IMR-90 (cell line): ENCODE data around the gene NAXE. TPM values are rescaled to one million over a fixed set of nuclear protein-coding genes. Genes with fewer than 3 reads are reported as not detected.

ENCODE experiments used
- ATAC-seq: fragments of 200-7000 bp; cut with Tn5 transposase; 2 replicates; pipeline ENCODE4 v1.9.1; 2020; ENCODE audit warnings: low read depth, mild to moderate bottlenecking, moderate library complexity
- BruUV-seq: library from RNA; stranded (reverse); fragments of 400-500 nt; replicated peaks from 2 replicates; lab custom pipeline; 2021; lab: Mats Ljungman, UMichigan
- CTCF ChIA-PET: fragments of 300-600 bp; formaldehyde crosslinking; extraction: SDS; loops from one replicate; lab custom pipeline; 2021; ENCODE audit warnings: antibody characterized with exemption; lab: Yijun Ruan, JAX
- POLR2A ChIA-PET: fragments of 300-600 bp; sonication (Branson Sonifier 250); formaldehyde crosslinking; loops from one replicate; lab custom pipeline; 2022; ENCODE audit warnings: antibody characterized with exemption; ENCODE audit not compliant: unreplicated experiment; lab: Charles Lee
- DNase-seq: peaks from one replicate; pipeline ENCODE4 v3.0.0; 2013
- H2AFZ ChIP-seq: replicated peaks from 2 replicates; pipeline ENCODE3; 2013; ENCODE audit warnings: low read length, mild to moderate bottlenecking; ENCODE audit not compliant: poor library complexity
- H2AK5ac ChIP-seq: 2 replicates; pipeline ENCODE4 v1.6.1; 2013; ENCODE audit warnings: low read depth, low read length, inconsistent platforms
- H2AK9ac ChIP-seq: replicated peaks from 2 replicates; pipeline ENCODE3; 2013; ENCODE audit warnings: mild to moderate bottlenecking, low read depth, low read length, moderate library complexity; ENCODE audit not compliant: poor library complexity
- H2BK120ac ChIP-seq: 2 replicates; pipeline ENCODE4 v1.6.1; 2013; ENCODE audit warnings: low read depth, low read length, inconsistent platforms
- H2BK15ac ChIP-seq: 3 replicates; pipeline ENCODE4 v1.6.1; 2013; ENCODE audit warnings: low read depth, low read length, inconsistent platforms
- H2BK20ac ChIP-seq: 2 replicates; pipeline ENCODE4 v1.6.1; 2013; ENCODE audit warnings: low read depth, mild to moderate bottlenecking, inconsistent platforms, low read length, moderate library complexity
- H2BK5ac ChIP-seq: 2 replicates; pipeline ENCODE4 v1.6.1; 2013; ENCODE audit warnings: mild to moderate bottlenecking, low read depth, low read length, inconsistent platforms; ENCODE audit not compliant: poor library complexity, severe bottlenecking
- H3K14ac ChIP-seq: replicated peaks from 2 replicates; pipeline ENCODE4 v1.6.1; 2013; ENCODE audit warnings: low read depth, low read length, inconsistent platforms
- H3K18ac ChIP-seq: 2 replicates; pipeline ENCODE4 v1.6.1; 2013; ENCODE audit warnings: low read depth, low read length, control low read depth
- H3K23ac ChIP-seq: 2 replicates; pipeline ENCODE4 v1.6.1; 2013; ENCODE audit warnings: low read depth, low read length, inconsistent platforms
- H3K27ac ChIP-seq: 2 replicates; pipeline ENCODE4 v1.5.1; 2013; ENCODE audit warnings: mild to moderate bottlenecking, control low read depth, low read length; ENCODE audit not compliant: insufficient read depth
- H3K27me3 ChIP-seq: 2 replicates; pipeline ENCODE4 v1.6.1; 2013; ENCODE audit warnings: low read length; ENCODE audit not compliant: control insufficient read depth, insufficient read depth
- H3K36me3 ChIP-seq: 2 replicates; pipeline ENCODE4 v1.6.1; 2013; ENCODE audit warnings: low read length, mixed read lengths; ENCODE audit not compliant: control insufficient read depth, insufficient read depth
- H3K4ac ChIP-seq: 2 replicates; pipeline ENCODE4 v1.6.1; 2013; ENCODE audit warnings: low read depth, low read length, inconsistent platforms
- H3K4me1 ChIP-seq: 2 replicates; pipeline ENCODE4 v1.6.1; 2013; ENCODE audit warnings: low read length, mixed read lengths; ENCODE audit not compliant: control insufficient read depth, insufficient read depth
- H3K4me2 ChIP-seq: 2 replicates; pipeline ENCODE4 v1.6.1; 2013; ENCODE audit warnings: low read depth, mild to moderate bottlenecking, control low read depth, low read length, moderate library complexity
- H3K4me3 ChIP-seq: 2 replicates; pipeline ENCODE4 v1.5.1; 2013; ENCODE audit warnings: low read depth, mild to moderate bottlenecking, control low read depth, low read length, moderate library complexity; ENCODE audit not compliant: insufficient read depth
- H3K56ac ChIP-seq: 2 replicates; pipeline ENCODE4 v1.6.1; 2013; ENCODE audit warnings: low read length, inconsistent platforms; ENCODE audit not compliant: insufficient read depth; ENCODE audit errors: extremely low read depth
- H3K79me1 ChIP-seq, 2 experiments: 2 replicates each; pipeline ENCODE4 v1.6.1; 2013; ENCODE audit warnings: low read length in 2 of 2, inconsistent platforms in 1 of 2, low read depth in 1 of 2
- H3K9ac ChIP-seq: 2 replicates; pipeline ENCODE4 v1.6.1; 2013; ENCODE audit warnings: low read depth, low read length, control low read depth
- H3K9me1 ChIP-seq: 2 replicates; pipeline ENCODE4 v1.6.1; 2013; ENCODE audit warnings: low read length, inconsistent platforms; ENCODE audit not compliant: insufficient read depth
- H3K9me3 ChIP-seq: 2 replicates; pipeline ENCODE4 v1.6.1; 2013; ENCODE audit warnings: low read length; ENCODE audit not compliant: control insufficient read depth, insufficient read depth
- H4K20me1 ChIP-seq: 2 replicates; pipeline ENCODE4 v1.6.1; 2013; ENCODE audit warnings: low read length, inconsistent platforms; ENCODE audit not compliant: insufficient read depth
- H4K5ac ChIP-seq: 2 replicates; pipeline ENCODE4 v1.6.1; 2013; ENCODE audit warnings: mild to moderate bottlenecking, low read depth, low read length, control low read depth
- H4K8ac ChIP-seq, 2 experiments: 2 replicates each; pipeline ENCODE4 v1.6.1; 2013; ENCODE audit warnings: low read depth in 2 of 2, low read length in 2 of 2, control low read depth in 1 of 2, inconsistent platforms in 1 of 2
- H4K91ac ChIP-seq: 2 replicates; pipeline ENCODE4 v1.6.1; 2013; ENCODE audit warnings: low read depth, low read length, inconsistent platforms; ENCODE audit not compliant: insufficient read depth
- BHLHE40 ChIP-seq: fragments of 150-350 bp; IDR thresholded peaks from 2 replicates; pipeline ENCODE4 v1.6.1; 2016; ENCODE audit warnings: mild to moderate bottlenecking, low read depth, low read length
- CTCF ChIP-seq: conservative IDR thresholded peaks from 2 replicates; pipeline ENCODE4 v1.5.1; 2012; ENCODE audit warnings: mild to moderate bottlenecking, low read depth, low read length, improper control_type of control experiment
- SMC3 ChIP-seq: fragments of 150-350 bp; IDR thresholded peaks from 2 replicates; pipeline ENCODE4 v1.6.1; 2016; ENCODE audit warnings: low read depth, mild to moderate bottlenecking, antibody characterized with exemption, low read length, moderate library complexity
- WGBS, 2 experiments: methylation state at CpG; one replicate each; pipeline versions ENCODE4 v1.1.5 to v1.1.7; 2013; ENCODE audit warnings: missing lambda C conversion rate in 2 of 2; ENCODE audit not compliant: insufficient read length in 1 of 2; ENCODE audit errors: extremely low coverage in 2 of 2; 5-methylcytosine and 5-hydroxymethylcytosine counted together
- dilution Hi-C: fragments of 300-500 bp; cut with HindIII; formaldehyde crosslinking; loops from one replicate; pipeline ENCODE4 v1.14.3; 2018; ENCODE audit warnings: low sequenced_read_pairs; ENCODE audit not compliant: unreplicated experiment
- in situ Hi-C: fragments of 300-500 bp; cut with MboI; formaldehyde crosslinking; loops from 3 replicates; pipeline ENCODE4 v1.14.3; 2019; ENCODE audit warnings: low sequenced_read_pairs, inconsistent platforms, mixed read lengths
- intact Hi-C: fragments of 100-400 bp; cut with micrococcal nuclease; formaldehyde crosslinking; loops from 2 replicates; pipeline ENCODE4 v1.10.0; 2022
- polyA plus RNA-seq, 3 experiments: library from polyadenylated mRNA; depleted of rRNA; stranded (reverse); fragments of >200 nt; gene quantifications; 2 replicates each; pipeline ENCODE4 v1.2.3, GENCODE V29; 2012; ENCODE audit warnings: low replicate concordance in 1 of 3
- total RNA-seq: library from RNA; depleted of rRNA; stranded (reverse); fragments of >200 nt; gene quantifications from 2 replicates; pipeline ENCODE4 v1.2.3, GENCODE V29; 2012
- TF ChIP-seq, protein P1 (sequence below): fragments of 150-350 bp; IDR thresholded peaks from 2 replicates; pipeline ENCODE4 v1.6.1; 2017; ENCODE audit warnings: mild to moderate bottlenecking, antibody characterized with exemption, low read length, low read depth

Gene NAXE
- total and polyA plus RNA-seq, 2 of the 4 experiments (the other 2 are of a cell fraction) = 61.0 to 74.2 TPM

GRCh38 chr1:156623946-156624813 lies 32.6 kb downstream of the NAXE start:
- no peak overlapping the region for H3K9ac ChIP-seq
- peak; percentile 42 for TF ChIP-seq CTCF
- TF ChIP-seq, protein P1, sequence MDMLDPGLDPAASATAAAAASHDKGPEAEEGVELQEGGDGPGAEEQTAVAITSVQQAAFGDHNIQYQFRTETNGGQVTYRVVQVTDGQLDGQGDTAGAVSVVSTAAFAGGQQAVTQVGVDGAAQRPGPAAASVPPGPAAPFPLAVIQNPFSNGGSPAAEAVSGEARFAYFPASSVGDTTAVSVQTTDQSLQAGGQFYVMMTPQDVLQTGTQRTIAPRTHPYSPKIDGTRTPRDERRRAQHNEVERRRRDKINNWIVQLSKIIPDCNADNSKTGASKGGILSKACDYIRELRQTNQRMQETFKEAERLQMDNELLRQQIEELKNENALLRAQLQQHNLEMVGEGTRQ = no peak
- 0 out of 2 replicates have a peak, but pooled peaks have one; percentile 27 for TF ChIP-seq SMC3
- TF ChIP-seq BHLHE40 = no peak
- H4K20me1 ChIP-seq = peaks cover 7% of the 10 kb centered on the region
- no peak overlapping the region for H3K56ac ChIP-seq
- no peak overlapping the region for H3K23ac ChIP-seq
- peaks cover 66% of the 10 kb centered on the region for H3K27me3 ChIP-seq
- peaks cover 4% of the 10 kb centered on the region for H3K4me1 ChIP-seq
- in situ Hi-C loops (loop anchor here (5.0 kb wide), 1 partner anchor 33 kb away; no protein-coding TSS in a partner anchor), intact Hi-C loops (no loop called here), dilution Hi-C loops (no loop called here)
- H4K8ac ChIP-seq = no peak overlapping the region
- DNase-seq (peak; percentile 24), ATAC-seq (peak; percentile 80)
- no peak overlapping the region for H2BK120ac ChIP-seq
- no peak overlapping the region for H3K27ac ChIP-seq
- WGBS, 2 experiments = 2% methylated on average over 37 of the region's 87 CpGs; no CpG with 5 or more reads in 1 of the 2 experiments
- no peak overlapping the region for H2BK5ac ChIP-seq
- no peak overlapping the region for H4K91ac ChIP-seq
- no peak overlapping the region for H2BK15ac ChIP-seq
- no peak overlapping the region for H4K5ac ChIP-seq
- ChIA-PET CTCF (interaction anchor here (0.6 to 1.8 kb wide), 10 partner anchors 12 to 238 kb away, joined by 3 to 9 read pairs (median 4); no protein-coding TSS in a partner anchor), POLR2A (interaction anchor here (0.6 kb wide), 1 partner anchor 899 kb away, joined by 5 read pairs; no protein-coding TSS in a partner anchor)
- no peak overlapping the region for H2BK20ac ChIP-seq
- no peaks in the 10 kb centered on the region for H3K36me3 ChIP-seq
- H2AFZ ChIP-seq = peak overlapping the region; percentile 86
- H3K9me3 ChIP-seq = no peaks in the 10 kb centered on the region
- no peak overlapping the region for H3K4ac ChIP-seq
- H3K9me1 ChIP-seq = no peaks in the 10 kb centered on the region
- no TSS peak for BruUV-seq
- no peak overlapping the region for H3K14ac ChIP-seq
- H3K79me1 ChIP-seq = no peaks in the 10 kb centered on the region
- peak overlapping the region; percentile 48; the same call in 1 of the 2 replicates for H3K4me3 ChIP-seq
- peak overlapping the region; percentile 90 for H3K4me2 ChIP-seq
- peak overlapping the region; percentile 88 for H2AK9ac ChIP-seq
- H2AK5ac ChIP-seq = no peak overlapping the region
- H3K18ac ChIP-seq = no peak overlapping the region
